Neural cell (in vitro differentiated cells): ENCODE data around the gene LSMEM2.

Experiments used
- CTCF ChIP-seq: fragments of 450-650 bp; IDR thresholded peaks from 2 replicates; pipeline ENCODE4 v1.5.1; 2014; ENCODE audit warnings: antibody characterized with exemption, mild to moderate bottlenecking, moderate library complexity; ENCODE audit not compliant: poor library complexity, severe bottlenecking
- EP300 ChIP-seq: fragments of 450-650 bp; conservative IDR thresholded peaks from 2 replicates; pipeline ENCODE4 v1.6.1; 2014; ENCODE audit warnings: antibody characterized with exemption, mild to moderate bottlenecking, moderate library complexity; ENCODE audit not compliant: poor library complexity, severe bottlenecking
- EZH2 ChIP-seq: fragments of 200-600, 300-800 bp; shearing (Covaris generic), sonication (generic); IDR thresholded peaks from 2 replicates; pipeline ENCODE4 v1.6.1; 2014; ENCODE audit warnings: antibody characterized with exemption, low read length, borderline replicate concordance, mild to moderate bottlenecking; ENCODE audit not compliant: insufficient read depth, poor library complexity, severe bottlenecking
- MXI1 ChIP-seq: fragments of 450-650 bp; conservative IDR thresholded peaks from 2 replicates; pipeline ENCODE4 v1.6.1; 2014; ENCODE audit warnings: antibody characterized with exemption, mild to moderate bottlenecking; ENCODE audit not compliant: poor library complexity, severe bottlenecking
- POLR2AphosphoS5 ChIP-seq: IDR thresholded peaks from 2 replicates; pipeline ENCODE4 v1.6.1; 2012
- SMC3 ChIP-seq: fragments of 450-650 bp; conservative IDR thresholded peaks from 2 replicates; pipeline ENCODE4 v1.6.1; 2014; ENCODE audit warnings: antibody characterized with exemption, mild to moderate bottlenecking, moderate library complexity; ENCODE audit not compliant: poor library complexity

- TF ChIP-seq POLR2AphosphoS5 (no peak), SMC3 (no peak), CTCF (no peak), EZH2 (no peak), EP300 (no peak), MXI1 (no peak)
These were observed 42.3 kb upstream of the LSMEM2 start for GRCh38 chr3:50236484-50237132.
